ENCODE results near the gene ZBTB24. TPM values are rescaled to one million over a fixed set of nuclear protein-coding genes. Genes with fewer than 3 reads are reported as not detected.

Gene ZBTB24
- total RNA-seq, 1 experiment from 2014 or later = 21.5 TPM

DNA sequence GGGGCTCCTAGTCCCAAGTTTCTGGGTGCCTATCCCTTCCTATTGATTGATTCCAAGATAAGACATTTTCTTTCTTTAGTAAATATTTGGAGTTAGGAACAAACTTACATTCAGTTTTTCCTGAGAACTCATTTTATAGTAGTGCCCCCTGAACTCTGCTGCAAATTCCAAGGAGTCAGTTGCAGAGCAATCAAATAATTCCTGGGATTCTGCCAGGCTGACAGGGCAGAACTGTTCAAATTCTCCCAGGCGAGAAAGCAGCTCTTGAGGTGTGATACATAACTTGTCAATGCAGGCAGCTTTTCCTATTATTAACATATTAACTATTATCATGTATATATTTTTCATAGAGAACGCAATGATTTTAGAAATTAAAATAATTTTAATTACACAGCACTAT is 15.9 kb upstream of the ZBTB24 start:
- intact Hi-C loops (cut with micrococcal nuclease; ENCODE audit: unreplicated experiment) = no loop called here
- Histone ChIP-seq H3K27ac (ENCODE audit: low read length) (no peak overlapping the region), H3K4me1 (ENCODE audit: control insufficient read depth, insufficient read depth, low read length) (no peaks in the 10 kb centered on the region), H3K9me3 (ENCODE audit: control insufficient read depth, insufficient read depth, low read depth, low read length) (no peaks in the 10 kb centered on the region), H3K36me3 (ENCODE audit: control insufficient read depth, insufficient read depth, low read length) (no peaks in the 10 kb centered on the region), H3K27me3 (ENCODE audit: control insufficient read depth, insufficient read depth, low read length) (peaks cover 18% of the 10 kb centered on the region), H3K4me3 (ENCODE audit: low read depth in 2 of 2, low read length in 2 of 2) (no peak overlapping the region)
- no peak for ATAC-seq
- TF ChIP-seq TCF7L2 (IDR thresholded peaks at IDR 0.05; ENCODE audit: low read depth, low read length) = no peak
- TF ChIP-seq POLR2AphosphoS5 (IDR thresholded peaks at IDR 0.05; ENCODE audit: low read depth, low read length) = no peak
- TF ChIP-seq, protein P1, sequence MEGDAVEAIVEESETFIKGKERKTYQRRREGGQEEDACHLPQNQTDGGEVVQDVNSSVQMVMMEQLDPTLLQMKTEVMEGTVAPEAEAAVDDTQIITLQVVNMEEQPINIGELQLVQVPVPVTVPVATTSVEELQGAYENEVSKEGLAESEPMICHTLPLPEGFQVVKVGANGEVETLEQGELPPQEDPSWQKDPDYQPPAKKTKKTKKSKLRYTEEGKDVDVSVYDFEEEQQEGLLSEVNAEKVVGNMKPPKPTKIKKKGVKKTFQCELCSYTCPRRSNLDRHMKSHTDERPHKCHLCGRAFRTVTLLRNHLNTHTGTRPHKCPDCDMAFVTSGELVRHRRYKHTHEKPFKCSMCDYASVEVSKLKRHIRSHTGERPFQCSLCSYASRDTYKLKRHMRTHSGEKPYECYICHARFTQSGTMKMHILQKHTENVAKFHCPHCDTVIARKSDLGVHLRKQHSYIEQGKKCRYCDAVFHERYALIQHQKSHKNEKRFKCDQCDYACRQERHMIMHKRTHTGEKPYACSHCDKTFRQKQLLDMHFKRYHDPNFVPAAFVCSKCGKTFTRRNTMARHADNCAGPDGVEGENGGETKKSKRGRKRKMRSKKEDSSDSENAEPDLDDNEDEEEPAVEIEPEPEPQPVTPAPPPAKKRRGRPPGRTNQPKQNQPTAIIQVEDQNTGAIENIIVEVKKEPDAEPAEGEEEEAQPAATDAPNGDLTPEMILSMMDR (IDR thresholded peaks at IDR 0.05) = no peak
- no peak for TF ChIP-seq SIN3A (IDR thresholded peaks at IDR 0.05; ENCODE audit: borderline replicate concordance, insufficient read depth, low read depth, low read length)
- TF ChIP-seq, protein P2, sequence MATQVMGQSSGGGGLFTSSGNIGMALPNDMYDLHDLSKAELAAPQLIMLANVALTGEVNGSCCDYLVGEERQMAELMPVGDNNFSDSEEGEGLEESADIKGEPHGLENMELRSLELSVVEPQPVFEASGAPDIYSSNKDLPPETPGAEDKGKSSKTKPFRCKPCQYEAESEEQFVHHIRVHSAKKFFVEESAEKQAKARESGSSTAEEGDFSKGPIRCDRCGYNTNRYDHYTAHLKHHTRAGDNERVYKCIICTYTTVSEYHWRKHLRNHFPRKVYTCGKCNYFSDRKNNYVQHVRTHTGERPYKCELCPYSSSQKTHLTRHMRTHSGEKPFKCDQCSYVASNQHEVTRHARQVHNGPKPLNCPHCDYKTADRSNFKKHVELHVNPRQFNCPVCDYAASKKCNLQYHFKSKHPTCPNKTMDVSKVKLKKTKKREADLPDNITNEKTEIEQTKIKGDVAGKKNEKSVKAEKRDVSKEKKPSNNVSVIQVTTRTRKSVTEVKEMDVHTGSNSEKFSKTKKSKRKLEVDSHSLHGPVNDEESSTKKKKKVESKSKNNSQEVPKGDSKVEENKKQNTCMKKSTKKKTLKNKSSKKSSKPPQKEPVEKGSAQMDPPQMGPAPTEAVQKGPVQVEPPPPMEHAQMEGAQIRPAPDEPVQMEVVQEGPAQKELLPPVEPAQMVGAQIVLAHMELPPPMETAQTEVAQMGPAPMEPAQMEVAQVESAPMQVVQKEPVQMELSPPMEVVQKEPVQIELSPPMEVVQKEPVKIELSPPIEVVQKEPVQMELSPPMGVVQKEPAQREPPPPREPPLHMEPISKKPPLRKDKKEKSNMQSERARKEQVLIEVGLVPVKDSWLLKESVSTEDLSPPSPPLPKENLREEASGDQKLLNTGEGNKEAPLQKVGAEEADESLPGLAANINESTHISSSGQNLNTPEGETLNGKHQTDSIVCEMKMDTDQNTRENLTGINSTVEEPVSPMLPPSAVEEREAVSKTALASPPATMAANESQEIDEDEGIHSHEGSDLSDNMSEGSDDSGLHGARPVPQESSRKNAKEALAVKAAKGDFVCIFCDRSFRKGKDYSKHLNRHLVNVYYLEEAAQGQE (IDR thresholded peaks at IDR 0.05; ENCODE audit: insufficient read depth in 1 of 2, low read depth in 2 of 2, low read length in 1 of 2) = no peak
- ChIA-PET POLR2A (interaction anchor here (0.6 kb wide), 1 partner anchor 1376 kb away, joined by 3 read pairs; no protein-coding TSS in a partner anchor), CTCF (no interaction called here)
- in situ Hi-C loops (cut with HindIII; ENCODE audit: low pct_unique_long_range_greater_than_20kb, low sequenced_read_pairs) = no loop called here
- DNase-seq (ENCODE audit: low read depth, low spot score) = no peak
- BruUV-seq (replicated peaks) = no TSS peak

DNA sequence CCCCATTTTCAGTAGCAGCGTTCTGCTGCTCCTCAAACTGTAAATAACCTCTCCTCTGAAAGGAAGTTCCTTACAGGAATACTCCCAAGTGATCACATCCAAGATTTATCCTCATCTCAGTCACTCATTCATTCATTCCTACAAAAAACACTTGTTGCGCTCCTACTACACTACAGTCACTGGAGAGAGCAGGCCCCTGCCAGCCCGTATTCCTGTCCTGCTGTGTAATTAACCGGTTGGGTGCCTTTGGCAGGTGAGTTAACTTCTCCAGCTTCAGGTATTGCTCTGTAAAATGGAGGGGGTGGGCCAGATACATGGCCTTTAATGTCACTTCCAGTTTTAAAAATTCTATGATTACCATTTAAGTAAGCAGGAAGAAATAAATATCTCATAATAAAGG is 15.0 kb upstream of the ZBTB24 start:
- in situ Hi-C loops (cut with HindIII; ENCODE audit: low pct_unique_long_range_greater_than_20kb, low sequenced_read_pairs) (no loop called here), intact Hi-C loops (cut with micrococcal nuclease; ENCODE audit: unreplicated experiment) (no loop called here)
- ChIA-PET POLR2A (no interaction called here), CTCF (no interaction called here)
- ATAC-seq (no peak), DNase-seq (ENCODE audit: low read depth, low spot score) (no peak)
- H3K4me3 ChIP-seq (ENCODE audit: low read depth in 2 of 2, low read length in 2 of 2) = no peak overlapping the region
- H3K36me3 ChIP-seq (ENCODE audit: control insufficient read depth, insufficient read depth, low read length) = no peaks in the 10 kb centered on the region
- peaks cover 24% of the 10 kb centered on the region for H3K27me3 ChIP-seq (ENCODE audit: control insufficient read depth, insufficient read depth, low read length)
- no peaks in the 10 kb centered on the region for H3K4me1 ChIP-seq (ENCODE audit: control insufficient read depth, insufficient read depth, low read length)
- H3K9me3 ChIP-seq (ENCODE audit: control insufficient read depth, insufficient read depth, low read depth, low read length) = no peaks in the 10 kb centered on the region
- no peak for TF ChIP-seq SIN3A (IDR thresholded peaks at IDR 0.05; ENCODE audit: borderline replicate concordance, insufficient read depth, low read depth, low read length)
- TF ChIP-seq, protein P1 (IDR thresholded peaks at IDR 0.05) = 0 out of 2 replicates have a peak, but pooled peaks have one; percentile 3
- no TSS peak for BruUV-seq (replicated peaks)
- no peak overlapping the region for H3K27ac ChIP-seq (ENCODE audit: low read length)

All from Panc1 (cell line).